GM18907 (cell line): ENCODE results near the gene KIF13A.
"Not testable (repeated sequence)": the region's sequence is repeated elsewhere in the genome, so short reads cannot be mapped to it uniquely, and the experiment has no call there.

ENCODE experiments used
- ATAC-seq: cut with Tn5 transposase; IDR thresholded peaks from one replicate; pipeline ENCODE4 v1.9.1; 2021; ENCODE audit warnings: mild to moderate bottlenecking, moderate library complexity; ENCODE audit not compliant: unreplicated experiment

Gene KIF13A

GRCh38 chr6:17935188-17936149 lies 52.0 kb downstream of the KIF13A start:
- no peak for ATAC-seq

GRCh38 chr6:17933716-17934115 lies 53.7 kb downstream of the KIF13A start:
- no peak for ATAC-seq

DNA sequence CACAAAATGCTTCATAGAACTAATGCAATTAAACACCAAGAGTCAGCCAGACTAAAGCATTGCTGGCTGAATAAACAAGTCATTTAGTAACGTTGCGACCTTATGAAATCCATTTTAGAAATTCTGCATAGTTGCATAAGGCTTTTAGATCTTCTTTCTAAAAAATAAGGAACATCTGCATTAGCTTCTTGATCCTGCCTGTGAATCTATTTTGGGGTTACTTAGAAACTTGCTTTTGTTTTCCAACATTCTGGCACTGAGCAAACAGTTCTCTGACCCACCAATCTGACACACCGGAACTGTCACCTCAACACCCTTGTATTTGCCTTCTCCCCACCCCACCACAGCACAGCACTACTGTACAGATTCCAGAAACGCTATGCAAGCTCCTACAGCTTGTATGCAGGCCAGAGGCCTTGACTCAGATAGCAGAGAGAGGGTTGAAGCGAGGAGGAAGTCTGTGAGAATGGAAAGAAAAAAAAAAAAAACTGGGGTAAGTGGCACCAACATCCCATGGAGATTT lies 55.0 kb downstream of the KIF13A start:
- ATAC-seq, result no peak

DNA sequence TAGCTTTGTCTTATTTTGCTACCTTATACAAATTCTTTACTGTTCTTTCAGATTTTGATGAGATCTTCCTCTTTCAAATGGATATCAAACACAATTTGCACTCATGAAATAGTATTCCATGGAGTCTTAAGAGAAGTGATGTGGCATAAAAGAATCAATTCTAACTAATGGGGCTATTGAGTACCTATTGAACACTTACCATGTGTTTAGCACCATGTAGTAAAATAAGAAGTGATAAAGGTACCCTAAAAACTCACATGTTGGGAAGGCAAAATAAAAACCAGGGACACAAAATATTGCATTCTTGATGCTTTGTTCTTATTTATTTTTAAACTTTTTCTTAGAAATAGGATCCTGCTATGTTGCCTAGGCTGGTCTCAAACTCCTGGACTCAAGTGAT lies 56.2 kb downstream of the KIF13A start:
- ATAC-seq, result no peak

- no peak for ATAC-seq
Measured at GRCh38 chr6:17930321-17930993, 57.0 kb downstream of the KIF13A start.

DNA sequence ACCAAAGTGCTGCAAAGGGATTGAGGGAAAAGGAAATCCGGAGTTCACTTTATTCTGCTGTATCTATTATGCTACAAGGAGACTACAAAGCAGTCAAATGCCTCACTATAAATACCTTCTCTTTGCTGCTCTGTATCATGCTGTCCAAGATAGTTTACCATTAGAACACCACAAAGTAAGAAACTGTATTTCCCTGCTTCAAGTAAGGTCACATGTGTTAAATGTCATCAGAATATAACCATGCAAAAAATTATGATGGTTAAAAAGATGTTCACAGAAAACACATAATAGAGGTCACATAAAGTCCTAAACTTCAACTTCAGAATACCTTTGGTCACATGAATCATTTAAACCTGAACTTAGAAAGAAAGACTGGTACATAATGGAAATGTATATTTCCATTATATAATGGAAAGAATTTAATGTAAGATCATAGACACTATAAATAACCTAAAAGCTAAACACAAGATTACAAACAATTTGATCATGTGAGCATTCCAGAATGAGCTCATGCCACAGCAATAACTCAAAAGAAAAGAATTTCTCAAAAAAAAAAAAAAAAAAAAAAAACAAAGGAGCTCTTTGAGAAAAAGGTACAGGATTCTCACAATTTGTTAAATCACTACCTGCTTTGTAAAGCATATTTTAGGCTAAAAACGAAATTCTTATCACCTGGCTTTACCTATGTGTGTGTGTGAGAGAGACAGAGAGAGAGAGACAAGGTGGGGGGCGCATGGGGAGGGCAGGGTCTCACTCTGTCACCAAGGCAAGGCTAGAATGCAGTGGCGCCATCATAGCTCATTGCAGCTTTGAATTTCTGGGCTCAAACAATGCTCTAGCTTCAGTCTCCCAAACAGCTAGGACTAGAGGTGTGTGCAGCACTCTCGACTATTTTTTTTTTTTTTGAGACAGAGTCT lies 58.7 kb downstream of the KIF13A start:
- no peak for ATAC-seq

DNA sequence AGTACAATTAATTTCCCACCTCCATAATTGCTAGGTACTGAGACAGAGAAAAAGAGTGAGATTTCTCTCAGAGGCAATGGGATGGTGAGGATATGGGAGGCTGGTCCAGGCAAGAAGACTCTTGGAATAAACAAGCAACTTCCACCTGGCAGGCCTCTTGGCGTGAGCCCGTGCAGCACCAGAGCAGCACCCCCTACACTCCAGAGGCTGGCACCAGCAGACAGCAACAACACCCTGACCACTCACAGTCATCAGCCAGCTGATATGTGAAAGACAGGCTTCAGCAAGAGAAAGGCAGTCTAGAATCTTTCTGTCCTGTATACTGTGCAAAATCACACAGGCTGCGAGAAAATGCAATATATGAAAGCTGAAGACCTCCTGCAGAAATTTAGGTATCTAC lies 59.7 kb downstream of the KIF13A start:
- ATAC-seq, result no peak

GRCh38 chr6:17923401-17923863 lies 64.0 kb downstream of the KIF13A start:
- no peak for ATAC-seq

GRCh38 chr6:17921454-17921853 lies 66.0 kb downstream of the KIF13A start:
- ATAC-seq, result no peak

DNA sequence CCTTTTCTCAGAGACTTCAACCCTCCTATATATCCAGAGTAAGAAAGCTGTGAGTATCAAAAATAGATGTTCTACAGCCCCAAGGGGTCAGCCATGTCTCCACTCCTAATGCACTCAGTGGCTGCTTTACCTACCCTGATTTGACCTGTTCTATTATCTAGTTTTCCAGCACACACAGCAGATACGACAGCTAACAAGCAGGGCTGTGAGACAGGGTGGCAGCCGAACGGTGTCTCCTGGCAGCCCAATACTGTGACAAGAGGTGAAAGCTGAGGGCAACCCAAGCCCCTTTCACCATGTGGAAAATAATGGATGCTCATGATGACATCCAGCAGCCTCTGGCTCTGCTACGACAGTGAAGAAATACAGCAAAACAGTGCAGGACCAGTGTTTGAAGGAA lies 67.9 kb downstream of the KIF13A start:
- ATAC-seq, result no peak

DNA sequence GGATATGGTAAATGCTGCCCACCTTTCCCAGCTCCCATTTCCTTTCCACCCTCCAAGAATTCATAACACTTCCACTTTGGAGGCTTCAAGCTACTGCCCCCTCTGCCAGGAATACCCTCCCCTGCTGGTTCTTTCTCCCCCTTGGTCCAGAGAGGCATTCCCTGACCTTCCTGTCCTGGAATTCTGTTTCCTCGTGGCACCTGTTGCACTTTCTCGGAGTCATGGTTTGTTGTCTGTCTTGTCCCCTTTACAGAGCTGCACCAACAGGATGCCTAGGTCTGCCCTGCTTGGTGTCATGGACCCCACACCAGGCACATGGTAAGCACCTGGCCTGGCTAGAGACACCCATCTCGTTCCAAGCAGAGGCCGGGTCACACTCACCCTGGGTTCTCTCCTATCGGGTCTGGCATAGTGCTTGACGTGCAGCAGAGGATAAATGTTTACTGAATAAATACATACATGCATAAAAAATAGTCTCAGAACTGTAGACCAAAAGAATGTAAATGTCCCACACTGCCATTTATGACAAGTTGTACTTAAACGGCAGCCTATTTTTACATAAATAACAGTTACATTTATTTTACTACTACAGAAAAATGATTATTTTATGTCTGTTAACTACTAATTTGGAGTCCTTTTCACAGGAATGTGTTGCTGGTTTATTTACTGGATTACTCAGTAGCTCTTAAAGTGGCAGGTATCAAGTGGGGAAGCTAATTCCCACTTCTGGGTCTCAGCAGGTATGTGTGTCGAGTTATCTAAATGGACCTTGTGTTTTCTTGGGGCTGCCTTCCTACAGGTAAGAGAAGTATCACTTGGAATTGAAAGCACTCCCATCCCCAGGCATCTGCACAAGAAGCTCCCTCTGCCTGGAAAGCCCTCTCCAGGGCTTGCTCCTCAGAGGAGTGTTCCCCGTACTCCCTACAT lies 69.3 kb downstream of the KIF13A start:
- ATAC-seq, result no peak

GRCh38 chr6:17914651-17915050 lies 72.8 kb downstream of the KIF13A start:
- no peak for ATAC-seq

DNA sequence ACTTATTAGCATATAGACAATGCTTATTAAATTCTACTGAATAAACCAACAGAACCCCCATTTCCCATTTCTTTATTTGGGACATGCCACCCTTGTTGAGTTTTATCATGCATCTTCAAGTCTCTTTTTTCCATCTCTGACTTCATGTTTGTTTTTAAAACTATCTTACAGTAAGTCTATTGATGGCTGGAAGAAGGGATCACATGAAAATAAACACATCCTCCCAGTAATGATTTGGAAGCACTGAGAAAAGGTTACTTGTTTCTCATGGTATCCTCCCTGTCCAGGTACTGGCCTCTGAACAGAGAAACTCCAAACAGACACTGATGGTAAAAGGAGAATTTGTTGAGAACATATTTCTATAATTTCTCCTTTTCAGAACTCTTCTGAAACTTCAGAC lies 74.9 kb downstream of the KIF13A start:
- no peak for ATAC-seq

- not testable (repeated sequence) for ATAC-seq
Measured at GRCh38 chr6:17911656-17912055, 75.8 kb downstream of the KIF13A start.

DNA sequence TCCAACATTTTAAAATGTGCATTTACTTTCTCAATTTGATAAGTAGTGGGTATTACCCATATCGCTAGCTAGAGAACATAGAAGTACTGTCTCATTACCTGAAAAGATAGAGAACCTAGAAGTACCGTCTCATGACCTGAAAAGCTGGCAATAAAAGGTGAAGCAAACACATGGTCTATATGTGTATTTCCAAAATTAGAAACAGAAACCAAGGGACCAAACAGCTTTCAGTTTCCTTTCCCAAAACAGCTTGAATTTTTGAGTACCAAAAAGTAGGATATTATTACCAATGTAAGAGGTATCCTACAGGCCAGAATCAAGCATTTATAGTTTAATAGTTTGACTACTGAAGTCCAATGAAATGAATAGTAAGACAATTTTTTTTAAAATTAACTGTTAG lies 77.2 kb downstream of the KIF13A start:
- ATAC-seq, result no peak

GRCh38 chr6:17908831-17909230 lies 78.6 kb downstream of the KIF13A start:
- ATAC-seq, result no peak

DNA sequence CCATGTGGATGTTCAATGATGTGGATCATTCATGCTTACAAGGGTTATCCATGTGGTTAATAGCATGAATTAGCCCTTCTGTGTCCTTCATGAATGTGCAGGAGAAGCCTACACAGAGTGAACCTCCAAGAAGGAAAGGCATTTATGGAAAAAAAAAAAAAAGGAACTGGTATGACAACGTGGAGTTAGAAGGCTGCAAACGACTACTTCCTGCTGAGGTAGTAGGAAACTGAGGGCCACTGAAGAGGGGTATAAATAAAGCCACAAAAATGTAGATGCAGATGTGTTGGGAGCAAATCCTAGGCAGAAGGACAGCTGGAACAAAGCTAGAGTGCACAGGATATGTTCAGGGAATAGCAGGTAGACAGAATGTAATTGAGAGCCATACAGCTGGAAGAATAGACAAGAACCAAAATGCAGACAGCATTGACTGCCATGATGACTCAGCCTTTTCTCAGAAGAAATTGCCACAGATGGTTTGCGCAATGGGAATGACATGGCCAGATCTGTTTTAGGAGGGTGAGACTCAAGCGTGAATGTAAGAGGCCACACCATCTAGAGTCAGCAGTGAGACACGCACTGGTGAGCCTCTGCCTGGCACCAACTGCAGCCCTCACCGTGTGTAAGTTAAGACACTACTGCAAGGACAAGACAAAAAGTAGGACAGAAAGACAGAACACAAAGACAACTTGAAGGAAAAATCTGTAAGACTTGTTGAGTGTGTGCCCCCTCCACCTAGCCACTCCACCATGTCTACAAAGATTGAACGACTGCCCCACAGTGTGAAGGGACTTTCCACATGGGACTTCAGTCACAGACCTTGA lies 79.8 kb downstream of the KIF13A start:
- ATAC-seq, result peak; percentile 77

GRCh38 chr6:17905611-17906592 lies 81.5 kb downstream of the KIF13A start:
- ATAC-seq, result no peak
